Peyer's patch (tissue), 4 donors: Measurements from ENCODE around the gene CABCOCO1. TPM values are rescaled to one million over a fixed set of nuclear protein-coding genes. Genes with fewer than 3 reads are reported as not detected.

Experiments used
- DNase-seq, 3 donors: peaks; one replicate each; pipeline ENCODE4 v3.0.0-alpha.2; 2017 to 2019
- H3K27ac ChIP-seq, 4 donors: fragments of 200-600 bp; sonication (generic); one replicate each; pipeline ENCODE4 v1.5.1; 2016 to 2019
- H3K27me3 ChIP-seq, 2 donors: fragments of 200-600 bp; sonication (generic); one replicate each; pipeline ENCODE4 v1.5.1; 2019
- H3K36me3 ChIP-seq, 3 donors: fragments of 200-600 bp; sonication (generic); one replicate each; pipeline ENCODE4 v1.5.1; 2016 to 2019
- H3K4me1 ChIP-seq, 4 donors: fragments of 200-600 bp; sonication (generic); one replicate each; pipeline ENCODE4 v1.5.1; 2016 to 2019
- H3K4me3 ChIP-seq, 4 donors: fragments of 200-600 bp; sonication (generic); 1 replicate in 3 of 4; 2 replicates in 1 of 4; pipeline ENCODE4 v1.5.1; 2016 to 2019; ENCODE audit warnings: mild to moderate bottlenecking in 1 of 4
- H3K9me3 ChIP-seq, 4 donors: fragments of 200-600 bp; sonication (generic); one replicate each; pipeline ENCODE4 v1.5.1; 2016 to 2019; ENCODE audit warnings: mild to moderate bottlenecking in 1 of 4
- POLR2A ChIP-seq, 2 donors: fragments of 450-650 bp; IDR thresholded peaks; one replicate each; pipeline ENCODE4 v1.5.1; 2017; ENCODE audit warnings: antibody characterized with exemption in 2 of 2, mild to moderate bottlenecking in 2 of 2, moderate library complexity in 2 of 2
- total RNA-seq, 4 donors: library from RNA; depleted of rRNA; stranded (reverse); fragments of >200 nt; gene quantifications; one replicate each; pipeline ENCODE4 v1.1.0, GENCODE V29; 2016
- TF ChIP-seq, protein P1 (sequence below), 6 experiments: fragments of 450-650 bp in 4 of 6; fragments of 200-600 bp in 2 of 6; sonication (generic) in 1 of 6; IDR thresholded peaks; one replicate each; pipeline ENCODE4 v1.5.1; 2017 to 2019; ENCODE audit warnings: antibody characterized with exemption in 6 of 6, mild to moderate bottlenecking in 3 of 6, moderate library complexity in 1 of 6

CABCOCO1 gene
- total RNA-seq, 4 donors from 2014 or later, result not detected

DNA sequence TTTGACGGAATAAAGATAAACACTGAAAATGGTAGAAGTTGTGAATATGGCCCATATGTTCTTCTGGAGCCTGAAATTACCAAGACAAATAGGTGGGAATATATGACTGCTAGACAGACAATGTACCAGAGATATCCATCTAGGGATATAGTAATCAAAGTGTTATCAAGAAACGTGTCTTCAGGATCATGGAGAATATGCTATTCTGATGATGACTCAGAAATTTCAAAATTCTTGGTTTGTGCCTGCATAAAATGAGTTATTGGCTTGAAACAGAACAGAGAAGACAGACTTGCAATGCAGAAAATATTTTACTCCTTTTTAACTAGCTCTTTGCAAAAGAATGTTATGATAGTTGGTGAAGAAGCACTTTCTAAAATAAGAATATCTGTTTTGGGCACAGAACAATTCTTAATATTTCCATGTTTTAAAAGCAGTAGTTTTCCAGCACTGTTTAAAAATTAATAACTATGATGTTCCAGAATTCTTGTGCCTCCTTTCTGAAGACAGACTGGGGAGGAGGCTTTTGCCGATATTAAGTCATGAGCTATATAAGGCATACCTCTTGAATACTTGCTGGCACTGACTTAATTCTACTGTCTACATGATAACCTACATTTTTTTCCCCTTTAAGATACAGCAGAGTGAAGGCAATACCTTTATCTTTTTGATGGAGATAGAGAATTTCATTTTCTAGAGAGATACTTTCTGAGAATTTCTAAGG, 34.4 kb upstream of the CABCOCO1 start:
- DNase-seq, result no peak

DNA sequence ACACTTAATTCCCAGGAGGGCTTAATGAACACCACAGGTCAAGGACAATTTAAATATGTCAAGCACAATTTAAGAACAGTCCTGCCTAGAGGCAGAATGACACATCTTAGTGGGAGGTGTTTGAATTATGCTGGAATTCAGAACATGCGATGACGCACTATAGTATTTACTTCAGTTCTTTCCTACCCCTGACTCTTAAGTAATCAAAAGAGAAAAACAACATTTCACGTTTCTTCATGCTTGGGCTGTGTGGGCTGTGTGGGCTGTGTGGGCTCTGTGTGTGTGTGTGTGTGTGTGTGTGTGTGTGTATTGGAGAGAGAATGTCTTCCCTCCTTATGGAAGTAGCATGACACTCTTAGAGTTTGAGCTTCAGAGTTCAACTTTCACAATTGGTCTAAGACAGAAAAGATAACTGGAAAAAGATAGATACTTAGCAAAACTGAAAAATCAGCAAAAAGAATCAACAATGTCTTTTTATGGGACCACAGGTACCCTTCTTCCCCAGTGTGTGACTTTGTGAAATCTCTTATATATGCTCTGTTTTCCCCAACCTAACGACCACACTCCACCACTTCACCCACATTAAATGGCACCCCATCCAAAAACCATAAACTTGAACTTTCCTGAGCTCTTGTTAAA, 33.7 kb upstream of the CABCOCO1 start:
- no peaks in the 10 kb centered on the region for H3K4me1 ChIP-seq
- no peak for TF ChIP-seq POLR2A (IDR thresholded peaks at IDR 0.05)
- TF ChIP-seq, protein P1, sequence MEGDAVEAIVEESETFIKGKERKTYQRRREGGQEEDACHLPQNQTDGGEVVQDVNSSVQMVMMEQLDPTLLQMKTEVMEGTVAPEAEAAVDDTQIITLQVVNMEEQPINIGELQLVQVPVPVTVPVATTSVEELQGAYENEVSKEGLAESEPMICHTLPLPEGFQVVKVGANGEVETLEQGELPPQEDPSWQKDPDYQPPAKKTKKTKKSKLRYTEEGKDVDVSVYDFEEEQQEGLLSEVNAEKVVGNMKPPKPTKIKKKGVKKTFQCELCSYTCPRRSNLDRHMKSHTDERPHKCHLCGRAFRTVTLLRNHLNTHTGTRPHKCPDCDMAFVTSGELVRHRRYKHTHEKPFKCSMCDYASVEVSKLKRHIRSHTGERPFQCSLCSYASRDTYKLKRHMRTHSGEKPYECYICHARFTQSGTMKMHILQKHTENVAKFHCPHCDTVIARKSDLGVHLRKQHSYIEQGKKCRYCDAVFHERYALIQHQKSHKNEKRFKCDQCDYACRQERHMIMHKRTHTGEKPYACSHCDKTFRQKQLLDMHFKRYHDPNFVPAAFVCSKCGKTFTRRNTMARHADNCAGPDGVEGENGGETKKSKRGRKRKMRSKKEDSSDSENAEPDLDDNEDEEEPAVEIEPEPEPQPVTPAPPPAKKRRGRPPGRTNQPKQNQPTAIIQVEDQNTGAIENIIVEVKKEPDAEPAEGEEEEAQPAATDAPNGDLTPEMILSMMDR (IDR thresholded peaks at IDR 0.05), result no peak
- H3K27ac ChIP-seq, result peak overlapping the region in 2 of 4 donors; percentile 9 to 45
- DNase-seq, result no peak
- no peaks in the 10 kb centered on the region for H3K27me3 ChIP-seq
- H3K9me3 ChIP-seq, result no peaks in the 10 kb centered on the region
- no peaks in the 10 kb centered on the region for H3K36me3 ChIP-seq
- no peak overlapping the region for H3K4me3 ChIP-seq

More for the DNA sequence above, 34.4 kb upstream of the CABCOCO1 start:
- Histone ChIP-seq H3K27me3 (no peaks in the 10 kb centered on the region), H3K4me3 (no peak overlapping the region), H3K9me3 (no peaks in the 10 kb centered on the region), H3K4me1 (no peaks in the 10 kb centered on the region), H3K27ac (peak overlapping the region in 2 of 4 donors; percentile 9 to 45), H3K36me3 (no peaks in the 10 kb centered on the region)
- TF ChIP-seq, protein P1 (IDR thresholded peaks at IDR 0.05), result no peak
- TF ChIP-seq POLR2A (IDR thresholded peaks at IDR 0.05), result no peak

DNA sequence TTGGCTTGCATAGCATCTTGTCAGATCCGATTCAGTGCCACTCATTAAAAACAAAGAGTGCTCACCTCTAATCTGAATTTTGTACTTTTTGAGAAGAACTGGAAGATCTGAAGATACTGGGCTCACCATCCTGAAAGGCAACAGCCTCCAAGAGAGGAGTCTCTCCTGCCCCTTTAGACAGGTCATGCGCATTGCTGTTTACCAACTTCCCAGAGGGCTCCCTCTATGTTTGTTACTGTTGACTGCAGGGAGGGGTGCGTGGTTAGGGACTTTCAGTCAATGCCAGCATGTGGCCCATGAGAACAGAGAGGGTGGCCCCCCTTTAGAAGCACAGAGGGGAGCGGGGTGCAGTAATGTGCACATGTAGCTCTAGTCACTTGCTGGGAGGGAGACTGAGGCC, 33.2 kb upstream of the CABCOCO1 start:
- peak overlapping the region in 1 of 4 donors; percentile 9 for H3K27ac ChIP-seq
- TF ChIP-seq POLR2A (IDR thresholded peaks at IDR 0.05), result no peak
- TF ChIP-seq, protein P1 (IDR thresholded peaks at IDR 0.05), result no peak
- H3K4me1 ChIP-seq, result no peaks in the 10 kb centered on the region
- no peaks in the 10 kb centered on the region for H3K9me3 ChIP-seq
- DNase-seq, result no peak
- no peaks in the 10 kb centered on the region for H3K27me3 ChIP-seq
- H3K4me3 ChIP-seq, result no peak overlapping the region
- no peaks in the 10 kb centered on the region for H3K36me3 ChIP-seq

DNA sequence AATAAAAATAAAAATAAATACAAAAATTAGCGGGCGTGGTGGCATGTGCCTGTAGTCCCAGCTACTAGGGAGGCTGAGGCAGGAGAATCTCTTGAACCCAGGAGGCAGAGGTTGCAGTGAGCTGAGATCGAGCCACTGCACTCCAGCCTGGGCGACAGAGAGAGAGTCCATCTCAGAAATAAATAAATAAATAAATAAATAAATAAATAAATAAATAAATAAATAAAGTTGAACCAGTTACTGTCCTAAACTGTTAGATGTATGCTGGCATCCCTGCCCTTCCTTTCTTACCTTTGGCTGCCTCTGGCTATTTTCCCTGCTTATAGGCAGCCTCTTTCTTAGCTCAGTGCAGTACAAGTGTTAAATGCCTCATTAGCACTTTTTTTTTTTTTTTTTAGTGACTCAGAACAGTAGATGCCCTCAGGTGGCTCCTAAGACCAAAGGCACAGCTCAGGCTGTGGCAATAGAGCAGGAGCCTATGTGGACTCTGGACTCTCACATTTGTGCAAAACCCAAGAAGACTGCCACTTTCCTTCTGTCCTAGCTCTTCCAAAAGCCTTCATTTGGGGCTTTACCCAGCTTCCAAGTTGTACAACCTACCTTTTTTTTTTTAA, 30.6 kb upstream of the CABCOCO1 start:
- no peak for DNase-seq
- H3K27ac ChIP-seq, result no peak overlapping the region
- no peaks in the 10 kb centered on the region for H3K9me3 ChIP-seq
- no peaks in the 10 kb centered on the region for H3K4me1 ChIP-seq
- no peaks in the 10 kb centered on the region for H3K27me3 ChIP-seq
- no peaks in the 10 kb centered on the region for H3K36me3 ChIP-seq
- no peak for TF ChIP-seq POLR2A (IDR thresholded peaks at IDR 0.05)
- TF ChIP-seq, protein P1 (IDR thresholded peaks at IDR 0.05), result no peak
- no peak overlapping the region for H3K4me3 ChIP-seq

DNA sequence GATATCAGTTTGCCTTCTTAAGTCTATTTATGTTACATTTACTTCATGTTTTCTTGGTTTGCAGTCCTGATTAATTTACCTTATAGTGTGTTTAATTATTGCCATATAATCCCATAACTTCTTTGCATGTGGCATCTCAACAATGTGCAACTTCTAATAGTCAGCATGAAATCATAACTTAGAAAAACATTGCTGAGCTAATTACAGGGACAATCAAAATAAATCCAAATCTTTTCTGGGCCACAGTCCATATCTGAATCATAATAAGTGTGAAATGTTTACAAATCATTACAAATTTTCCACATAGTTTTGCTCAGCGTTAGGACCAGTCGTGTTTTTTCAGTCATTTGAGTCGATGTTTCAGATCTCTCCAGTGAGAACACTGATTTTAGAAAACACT, 29.1 kb upstream of the CABCOCO1 start:
- H3K27me3 ChIP-seq, result no peaks in the 10 kb centered on the region
- TF ChIP-seq POLR2A (IDR thresholded peaks at IDR 0.05), result no peak
- TF ChIP-seq, protein P1 (IDR thresholded peaks at IDR 0.05), result no peak
- H3K27ac ChIP-seq, result no peak overlapping the region
- no peak for DNase-seq
- H3K4me1 ChIP-seq, result no peaks in the 10 kb centered on the region
- no peaks in the 10 kb centered on the region for H3K9me3 ChIP-seq
- H3K36me3 ChIP-seq, result no peaks in the 10 kb centered on the region
- no peak overlapping the region for H3K4me3 ChIP-seq
